ENCODE measurements around the gene NDUFS8. TPM values are rescaled to one million over a fixed set of nuclear protein-coding genes. Genes with fewer than 3 reads are reported as not detected.

Gene NDUFS8
- total RNA-seq, 1 experiment from 2014 or later = 576 TPM

GRCh38 chr11:67998150-67999045 is 32.1 kb upstream of the NDUFS8 start:
- POLR2A ChIA-PET (ENCODE audit: unreplicated experiment) = no interaction called here
- intact Hi-C loops (cut with micrococcal nuclease) = no loop called here

GRCh38 chr11:67999201-67999629 is 31.3 kb upstream of the NDUFS8 start:
- Histone ChIP-seq H3F3A (ENCODE audit: low read length, unreplicated experiment) (no peaks in the 10 kb centered on the region), H3K36me3 (ENCODE audit: low read depth, low read length) (no peaks in the 10 kb centered on the region), H3K27ac (ENCODE audit: low read length) (no peak overlapping the region), H3K4me3 (ENCODE audit: low read length) (no peak overlapping the region), H2AFZ (ENCODE audit: low read length) (no peak overlapping the region), H3K79me2 (ENCODE audit: low read length) (no peaks in the 10 kb centered on the region), H3K9me2 (replicated peaks; ENCODE audit: low read length) (no peaks in the 10 kb centered on the region), H3K4me2 (ENCODE audit: low read length) (no peak overlapping the region), H3K9me3 (ENCODE audit: low read length) (no peaks in the 10 kb centered on the region), H3K4me1 (ENCODE audit: insufficient read depth, low read length) (peaks cover 11% of the 10 kb centered on the region; the same call in 1 of the 2 replicates), H3K9ac (ENCODE audit: low read length) (no peak overlapping the region), H3K27me3 (ENCODE audit: low read length) (no peaks in the 10 kb centered on the region), H4K20me1 (ENCODE audit: low read length) (no peaks in the 10 kb centered on the region)
- intact Hi-C loops (cut with micrococcal nuclease) = no loop called here
- ATAC-seq (no peak), DNase-seq (no peak)
- BruUV-seq (replicated peaks) = no TSS peak
- CTCF ChIA-PET = no interaction called here
- TF ChIP-seq EZH2 (IDR thresholded peaks at IDR 0.05; ENCODE audit: low read length, unreplicated experiment) (no peak), CTCF (conservative IDR thresholded peaks at IDR 0.05; ENCODE audit: low read depth, low read length) (no peak), EZH2phosphoT487 (IDR thresholded peaks at IDR 0.05; ENCODE audit: borderline replicate concordance, low read length) (no peak)
- POLR2A ChIA-PET (ENCODE audit: unreplicated experiment) = no interaction called here

More at GRCh38 chr11:67998150-67999045, 32.1 kb upstream of the NDUFS8 start:
- no peaks in the 10 kb centered on the region for H4K20me1 ChIP-seq (ENCODE audit: low read length)
- no peak for TF ChIP-seq CTCF (conservative IDR thresholded peaks at IDR 0.05; ENCODE audit: low read depth, low read length)
- H3K36me3 ChIP-seq (ENCODE audit: low read depth, low read length) = no peaks in the 10 kb centered on the region
- H3K4me3 ChIP-seq (ENCODE audit: low read length) = no peak overlapping the region
- H3K9ac ChIP-seq (ENCODE audit: low read length) = no peak overlapping the region
- DNase-seq (no peak), ATAC-seq (no peak)
- H3K79me2 ChIP-seq (ENCODE audit: low read length) = no peaks in the 10 kb centered on the region
- no TSS peak for BruUV-seq (replicated peaks)
- H3K9me3 ChIP-seq (ENCODE audit: low read length) = no peaks in the 10 kb centered on the region
- no peaks in the 10 kb centered on the region for H3K9me2 ChIP-seq (replicated peaks; ENCODE audit: low read length)
- H3K4me2 ChIP-seq (ENCODE audit: low read length) = no peak overlapping the region
- H3F3A ChIP-seq (ENCODE audit: low read length, unreplicated experiment) = no peaks in the 10 kb centered on the region
- no peak overlapping the region for H2AFZ ChIP-seq (ENCODE audit: low read length)
- CTCF ChIA-PET = interaction anchor here (0.6 kb wide), 1 partner anchor 61 kb away, joined by 3 read pairs; no protein-coding TSS in a partner anchor
- no peak overlapping the region for H3K27ac ChIP-seq (ENCODE audit: low read length)
- H3K27me3 ChIP-seq (ENCODE audit: low read length) = no peaks in the 10 kb centered on the region
- peaks cover 8% of the 10 kb centered on the region; the same call in 1 of the 2 replicates for H3K4me1 ChIP-seq (ENCODE audit: insufficient read depth, low read length)

- Histone ChIP-seq H3K27ac (ENCODE audit: low read length) (no peak overlapping the region), H3K27me3 (ENCODE audit: low read length) (no peaks in the 10 kb centered on the region), H3K4me1 (ENCODE audit: insufficient read depth, low read length) (peaks cover 13% of the 10 kb centered on the region; the same call in 1 of the 2 replicates), H3K4me2 (ENCODE audit: low read length) (no peak overlapping the region), H2AFZ (ENCODE audit: low read length) (no peak overlapping the region), H3K36me3 (ENCODE audit: low read depth, low read length) (no peaks in the 10 kb centered on the region), H3K9me3 (ENCODE audit: low read length) (no peaks in the 10 kb centered on the region), H3K79me2 (ENCODE audit: low read length) (no peaks in the 10 kb centered on the region), H3F3A (ENCODE audit: low read length, unreplicated experiment) (no peaks in the 10 kb centered on the region), H4K20me1 (ENCODE audit: low read length) (no peaks in the 10 kb centered on the region), H3K4me3 (ENCODE audit: low read length) (no peak overlapping the region), H3K9me2 (replicated peaks; ENCODE audit: low read length) (no peaks in the 10 kb centered on the region), H3K9ac (ENCODE audit: low read length) (no peak overlapping the region)
- CTCF ChIA-PET = no interaction called here
- no TSS peak for BruUV-seq (replicated peaks)
- no peak for TF ChIP-seq CTCF (conservative IDR thresholded peaks at IDR 0.05; ENCODE audit: low read depth, low read length)
- TF ChIP-seq EZH2phosphoT487 (IDR thresholded peaks at IDR 0.05; ENCODE audit: borderline replicate concordance, low read length) = no peak
- TF ChIP-seq EZH2 (IDR thresholded peaks at IDR 0.05; ENCODE audit: low read length, unreplicated experiment) = no peak
- DNase-seq (no peak), ATAC-seq (no peak)
- intact Hi-C loops (cut with micrococcal nuclease) = no loop called here
- POLR2A ChIA-PET (ENCODE audit: unreplicated experiment) = no interaction called here
These were observed 30.8 kb upstream of the NDUFS8 start for GRCh38 chr11:67999704-68000103.

Data from PC-3 (cell line).